Measurements from ENCODE around the gene SNX9. TPM values are rescaled to one million over a fixed set of nuclear protein-coding genes. Genes with fewer than 3 reads are reported as not detected.

Gene SNX9
- total RNA-seq, 2 experiments from 2014 or later = 46.6 to 48.5 TPM

GRCh38 chr6:157991067-157991432 is 168.0 kb downstream of the SNX9 start:
- Histone ChIP-seq H3K27me3 (ENCODE audit: control insufficient read depth in 1 of 2, insufficient read depth in 2 of 2, low read length in 2 of 2) (no peaks in the 10 kb centered on the region), H3K4me1 (ENCODE audit: insufficient read depth, low read length) (peaks cover 49% of the 10 kb centered on the region), H3K27ac (ENCODE audit: low read depth in 1 of 2, low read length in 2 of 2) (peak overlapping the region in 1 of 2 donors; percentile 55), H3K36me3 (ENCODE audit: insufficient read depth, low read length) (peaks cover 2% of the 10 kb centered on the region), H3K4me3 (ENCODE audit: low read length) (no peak overlapping the region), H3K9me3 (ENCODE audit: control insufficient read depth in 1 of 2, insufficient read depth in 1 of 2, low read length in 2 of 2) (no peaks in the 10 kb centered on the region)
- DNase-seq (no peak), ATAC-seq (ENCODE audit: poor library complexity) (peak; percentile 7)
- Mint-ChIP-seq H3K27me3 (no peaks in the 10 kb centered on the region), H3K4me1 (ENCODE audit: low read depth) (peaks cover 85% of the 10 kb centered on the region), H3K4me3 (peak overlapping the region; percentile 11), H3K27ac (peak overlapping the region; percentile 87), H3K36me3 (ENCODE audit: low read depth) (no peaks in the 10 kb centered on the region), H3K9me3 (no peaks in the 10 kb centered on the region)
- TF ChIP-seq CTCF (IDR thresholded peaks at IDR 0.05) = no peak
- ChIA-PET CTCF (no interaction called here), POLR2A (interaction anchor here (0.9 to 1.9 kb wide), 5 partner anchors 8 to 35 kb away, joined by 3 to 18 read pairs (median 3); partner anchors contain the start of gene SYNJ2)
- intact Hi-C loops (cut with DNase I, micrococcal nuclease) = no loop called here

GRCh38 chr6:157993076-157993475 is 170.0 kb downstream of the SNX9 start:
- Histone ChIP-seq H3K9me3 (ENCODE audit: control insufficient read depth in 1 of 2, insufficient read depth in 1 of 2, low read length in 2 of 2) (no peaks in the 10 kb centered on the region), H3K27ac (ENCODE audit: low read depth in 1 of 2, low read length in 2 of 2) (no peak overlapping the region), H3K36me3 (ENCODE audit: insufficient read depth, low read length) (peaks cover 9% of the 10 kb centered on the region), H3K4me1 (ENCODE audit: insufficient read depth, low read length) (peaks cover 48% of the 10 kb centered on the region), H3K4me3 (ENCODE audit: low read length) (no peak overlapping the region), H3K27me3 (ENCODE audit: control insufficient read depth in 1 of 2, insufficient read depth in 2 of 2, low read length in 2 of 2) (no peaks in the 10 kb centered on the region)
- Mint-ChIP-seq H3K36me3 (ENCODE audit: low read depth) (no peaks in the 10 kb centered on the region), H3K4me1 (ENCODE audit: low read depth) (peaks cover 84% of the 10 kb centered on the region), H3K4me3 (peak overlapping the region; percentile 4), H3K27me3 (no peaks in the 10 kb centered on the region), H3K27ac (peak overlapping the region; percentile 79), H3K9me3 (no peaks in the 10 kb centered on the region)
- intact Hi-C loops (cut with DNase I, micrococcal nuclease) = no loop called here
- CTCF ChIA-PET = interaction anchor here (0.7 kb wide), 1 partner anchor 33 kb away, joined by 5 read pairs; no protein-coding TSS in a partner anchor
- no peak for TF ChIP-seq CTCF (IDR thresholded peaks at IDR 0.05)
- ATAC-seq (ENCODE audit: poor library complexity) (no peak), DNase-seq (no peak)
- POLR2A ChIA-PET = interaction anchor here (1.0 to 2.7 kb wide), 3 partner anchors 9 to 12 kb away, joined by 3 to 15 read pairs (median 3); partner anchors contain the start of gene SYNJ2

GRCh38 chr6:157994125-157994795 is 171.2 kb downstream of the SNX9 start:
- Histone ChIP-seq H3K9me3 (ENCODE audit: control insufficient read depth in 1 of 2, insufficient read depth in 1 of 2, low read length in 2 of 2) (no peaks in the 10 kb centered on the region), H3K36me3 (ENCODE audit: insufficient read depth, low read length) (peaks cover 9% of the 10 kb centered on the region), H3K27ac (ENCODE audit: low read depth in 1 of 2, low read length in 2 of 2) (no peak overlapping the region), H3K4me3 (ENCODE audit: low read length) (no peak overlapping the region), H3K27me3 (ENCODE audit: control insufficient read depth in 1 of 2, insufficient read depth in 2 of 2, low read length in 2 of 2) (no peaks in the 10 kb centered on the region), H3K4me1 (ENCODE audit: insufficient read depth, low read length) (peaks cover 37% of the 10 kb centered on the region)
- ATAC-seq (ENCODE audit: poor library complexity) = no peak
- TF ChIP-seq CTCF (IDR thresholded peaks at IDR 0.05) = no peak
- intact Hi-C loops (cut with DNase I, micrococcal nuclease) = no loop called here
- ChIA-PET CTCF (no interaction called here), POLR2A (interaction anchor here (1.3 to 2.7 kb wide), 3 partner anchors 9 to 32 kb away, joined by 3 to 15 read pairs (median 4); no protein-coding TSS in a partner anchor)
- Mint-ChIP-seq H3K9me3 (no peaks in the 10 kb centered on the region), H3K27ac (no peak overlapping the region), H3K36me3 (ENCODE audit: low read depth) (no peaks in the 10 kb centered on the region), H3K4me1 (ENCODE audit: low read depth) (peaks cover 82% of the 10 kb centered on the region), H3K4me3 (no peak overlapping the region), H3K27me3 (no peaks in the 10 kb centered on the region)
- no peak for DNase-seq

Other genes starting within 250 kb of the SNX9 start
- gene SYNJ2, start 158.6 kb downstream of the SNX9 start, total RNA-seq = 10 to 100 TPM; 34.6 to 38.0 TPM